GM18498 (cell line): ENCODE results near the gene LRRC4C.
A peak's percentile ranks its signal among the peaks of the same experiment; 100 is the strongest.
"Not testable (repeated sequence)": the region's sequence is repeated elsewhere in the genome, so short reads cannot be mapped to it uniquely, and the experiment has no call there.

Experiments
- ATAC-seq: cut with Tn5 transposase; IDR thresholded peaks from one replicate; pipeline ENCODE4 v1.9.1; 2021; ENCODE audit warnings: mild to moderate bottlenecking, moderate library complexity; ENCODE audit not compliant: unreplicated experiment

The LRRC4C gene

DNA sequence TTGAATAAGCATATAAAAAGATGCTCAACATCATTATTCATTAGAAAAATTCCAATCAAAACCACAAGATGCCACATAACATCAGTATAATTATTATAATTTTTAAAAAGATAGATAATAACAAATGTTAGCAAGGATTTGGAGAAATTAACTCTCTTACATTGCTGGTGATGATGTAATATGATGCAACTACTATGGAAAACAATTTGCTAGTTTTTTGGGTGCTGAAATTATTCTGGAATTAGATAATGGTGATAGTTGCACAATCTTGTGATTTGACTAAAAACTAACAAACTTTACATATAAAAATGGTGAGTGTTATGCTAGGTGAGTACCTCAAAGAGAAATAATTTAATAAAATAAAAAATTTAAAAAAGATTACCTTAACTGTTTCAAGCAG is 412.2 kb downstream of the LRRC4C start:
- ATAC-seq, result no peak

DNA sequence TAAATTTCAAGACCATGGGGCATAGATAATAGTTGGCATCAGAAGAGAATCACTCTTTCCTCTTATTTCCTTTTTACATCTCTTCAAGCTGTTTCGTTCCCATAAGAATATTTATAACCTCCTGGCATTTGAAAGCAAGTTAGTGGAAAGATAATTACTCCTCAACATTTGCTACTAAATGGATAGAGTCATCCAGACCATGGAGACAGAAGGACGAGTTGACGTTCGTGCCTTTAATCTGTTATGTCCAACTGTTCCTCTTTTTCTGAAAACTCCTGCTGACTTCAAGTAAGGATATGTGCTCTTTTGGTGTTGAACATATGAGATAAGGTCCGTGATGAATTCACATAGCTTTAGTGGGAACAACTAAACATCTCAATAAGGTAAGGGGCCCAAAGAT is 414.2 kb downstream of the LRRC4C start:
- ATAC-seq, result no peak

DNA sequence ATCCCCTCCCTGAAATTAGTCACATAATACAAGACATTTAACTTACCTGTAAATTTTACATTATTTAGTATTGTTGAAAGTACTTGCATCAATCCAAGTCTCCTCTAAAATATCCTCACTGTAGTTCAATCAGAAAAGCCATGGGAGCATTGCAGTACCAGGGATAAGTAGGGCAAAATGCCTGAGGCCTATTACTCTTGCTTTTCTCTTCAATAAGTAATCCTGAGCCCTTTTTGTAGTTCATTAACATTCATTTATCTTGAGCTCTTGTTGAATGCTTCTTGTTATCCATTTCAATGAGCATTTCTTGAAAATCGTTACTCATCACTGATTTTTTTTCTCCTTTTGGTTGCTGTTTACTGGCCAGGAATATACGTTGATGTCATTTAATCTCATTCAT is 414.7 kb downstream of the LRRC4C start:
- no peak for ATAC-seq

DNA sequence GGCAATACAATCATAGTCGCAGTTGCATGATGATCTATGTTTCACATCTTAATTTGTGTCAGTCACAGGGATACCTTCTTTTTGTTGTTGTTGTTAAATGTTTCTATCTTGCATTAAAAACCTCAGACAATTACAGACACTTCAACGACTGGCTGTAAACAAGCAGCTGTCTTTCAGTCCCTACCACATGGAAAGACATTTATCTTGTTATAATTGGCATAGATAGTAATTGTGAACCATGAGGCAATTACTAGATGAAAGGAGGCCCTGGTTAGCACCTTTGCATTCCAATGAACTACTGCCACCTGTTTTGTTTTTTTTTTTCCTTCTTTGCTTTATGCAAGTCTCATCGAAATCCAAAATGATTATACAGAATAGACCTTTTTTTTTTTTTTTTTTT is 416.8 kb downstream of the LRRC4C start:
- no peak for ATAC-seq

DNA sequence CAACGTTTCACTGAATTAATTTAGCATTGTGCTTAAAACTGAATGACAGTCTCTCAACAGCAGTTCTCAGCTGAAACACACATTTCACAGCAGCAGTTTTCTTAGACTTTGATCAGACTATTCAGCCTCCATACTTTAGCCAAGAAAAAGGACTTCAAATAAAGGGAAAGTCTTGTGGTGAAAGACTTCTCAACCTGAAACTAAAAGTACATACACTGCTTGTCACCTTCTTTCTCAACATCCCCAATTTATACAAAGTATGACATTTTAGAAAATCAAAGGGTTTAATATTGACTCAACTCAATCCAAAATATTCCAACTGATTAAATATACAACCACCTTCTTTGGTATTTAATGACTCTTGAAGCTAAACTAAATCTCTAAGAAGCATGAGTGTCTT is 419.0 kb downstream of the LRRC4C start:
- ATAC-seq, result peak; percentile 60

DNA sequence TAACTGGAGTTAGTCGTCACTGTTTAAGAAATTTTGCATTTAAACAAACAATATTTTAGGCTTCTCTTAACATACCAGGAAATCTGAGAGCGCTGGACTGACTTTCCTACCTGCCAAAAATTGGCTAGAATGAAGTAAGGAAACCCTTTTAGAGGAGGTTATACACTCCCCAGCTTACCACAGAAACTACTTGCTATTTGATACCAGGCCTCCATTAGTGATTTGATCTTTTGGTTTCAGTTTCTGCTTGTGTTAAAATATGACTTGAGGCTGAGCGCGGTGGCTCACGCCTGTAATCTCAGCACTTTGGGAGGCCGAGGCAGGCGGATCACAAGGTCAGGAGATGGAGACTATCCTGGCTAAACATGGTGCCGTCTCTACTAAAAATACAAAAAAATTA is 419.9 kb downstream of the LRRC4C start:
- no peak for ATAC-seq

DNA sequence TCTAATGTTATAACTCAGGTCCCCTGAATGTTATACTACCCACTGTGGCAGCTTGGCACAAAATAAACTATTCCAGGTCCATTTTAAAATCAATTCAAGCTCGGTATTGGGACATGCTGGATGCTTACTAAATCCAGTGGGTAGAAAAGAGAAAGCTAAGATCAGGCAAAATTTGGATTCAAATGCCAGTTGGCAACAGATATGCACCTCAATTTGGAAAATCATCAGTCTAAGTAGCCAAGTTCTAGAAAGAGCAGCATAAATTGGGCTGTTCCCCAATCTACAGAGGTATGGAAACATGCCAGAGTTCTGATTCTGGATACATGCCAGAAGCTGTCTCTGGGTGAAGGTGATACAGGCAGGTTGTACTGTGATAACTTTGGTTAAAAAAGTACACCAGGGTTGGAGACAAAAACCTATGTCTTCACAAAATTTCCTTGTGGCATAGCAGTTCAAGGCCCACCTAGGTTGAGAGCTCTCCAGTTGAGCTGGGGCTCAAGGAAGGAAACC is 427.8 kb downstream of the LRRC4C start:
- no peak for ATAC-seq

DNA sequence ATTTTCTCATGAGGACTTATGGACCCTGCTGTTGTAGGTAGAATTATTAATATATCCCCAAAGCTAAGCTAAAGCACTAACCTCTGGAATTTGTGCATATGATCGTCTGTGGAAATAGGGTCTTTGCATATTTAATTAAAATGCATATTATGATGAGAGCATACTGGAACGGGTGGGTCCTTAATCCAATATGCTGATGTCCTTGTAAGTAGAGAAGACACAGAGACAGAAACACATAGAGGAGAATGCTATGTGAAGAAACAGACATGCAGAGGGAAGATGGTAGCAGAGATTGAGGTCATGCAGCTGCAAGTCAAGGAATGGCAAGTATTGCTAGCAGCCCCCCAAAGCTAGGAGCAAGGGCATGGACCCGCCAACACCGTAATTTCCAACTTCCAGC is 439.2 kb downstream of the LRRC4C start:
- no peak for ATAC-seq

DNA sequence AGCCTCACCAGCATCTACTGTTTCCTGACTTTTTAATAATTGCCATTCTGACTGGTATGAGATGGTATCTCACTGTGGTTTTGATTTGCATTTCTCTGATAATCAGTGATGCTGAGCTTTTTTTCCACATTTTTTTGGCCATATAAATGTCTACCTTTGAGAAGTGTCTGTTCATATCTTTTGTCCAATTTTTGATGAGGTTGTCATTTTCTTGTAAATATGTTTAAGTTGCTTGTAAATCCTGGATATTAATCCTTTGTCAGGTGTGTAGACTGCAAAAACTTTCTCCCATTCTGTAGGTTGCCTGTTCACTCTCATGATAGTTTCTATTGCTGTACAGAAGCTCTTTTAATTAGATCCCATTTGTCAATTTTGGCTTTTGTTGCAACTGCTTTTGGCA is 439.8 kb downstream of the LRRC4C start:
- ATAC-seq, result not testable (repeated sequence)

DNA sequence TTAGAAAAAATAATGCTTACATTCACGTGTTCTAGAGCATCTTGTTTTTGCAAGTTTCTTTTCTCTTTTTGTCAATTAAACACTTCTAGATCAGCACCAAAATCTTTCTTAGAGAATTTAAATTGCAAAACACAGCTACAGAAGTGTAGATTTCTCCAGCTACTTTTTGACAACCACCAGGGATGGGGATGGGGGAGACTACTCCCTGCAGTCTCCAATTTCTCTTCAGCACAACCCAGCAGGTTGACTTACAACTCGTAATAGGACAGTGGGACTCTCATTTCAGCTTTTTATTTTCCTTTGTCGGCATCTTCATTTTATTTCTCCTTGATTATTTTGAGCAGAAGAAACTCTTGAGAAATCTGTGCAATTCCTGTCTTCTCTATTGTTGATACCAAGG is 441.2 kb downstream of the LRRC4C start:
- no peak for ATAC-seq

DNA sequence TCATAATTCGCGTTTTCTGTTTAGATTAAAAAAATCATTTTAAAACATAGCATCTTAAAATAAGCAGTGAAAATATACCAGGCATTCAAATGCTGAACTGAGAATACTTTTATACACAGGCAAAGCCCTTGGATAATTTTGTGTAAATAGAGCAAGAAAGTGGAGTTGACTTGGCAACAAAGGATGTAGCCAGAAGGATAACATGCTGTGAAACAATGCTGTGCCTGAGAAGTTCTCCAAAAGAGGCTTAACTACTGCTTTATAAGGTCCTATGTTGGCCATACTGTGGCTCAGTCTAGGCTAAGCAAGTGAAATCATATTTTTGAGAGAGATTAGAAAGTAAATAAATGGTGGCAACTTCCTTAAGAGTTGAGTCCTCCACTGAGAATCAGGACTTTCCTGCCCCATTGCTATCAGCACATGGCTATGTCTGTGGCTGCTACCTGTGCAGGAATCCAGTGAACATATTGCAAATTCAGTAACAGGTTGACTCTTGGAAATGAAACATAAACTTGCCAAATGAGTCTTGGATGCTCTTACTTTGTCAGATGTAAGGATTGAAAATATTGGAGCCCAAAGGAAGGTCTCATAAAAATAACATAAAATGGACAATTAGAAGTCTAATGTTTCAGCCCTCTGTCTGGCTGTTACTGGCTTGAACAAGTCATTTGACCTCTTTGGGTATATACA is 448.9 kb downstream of the LRRC4C start:
- ATAC-seq, result no peak

DNA sequence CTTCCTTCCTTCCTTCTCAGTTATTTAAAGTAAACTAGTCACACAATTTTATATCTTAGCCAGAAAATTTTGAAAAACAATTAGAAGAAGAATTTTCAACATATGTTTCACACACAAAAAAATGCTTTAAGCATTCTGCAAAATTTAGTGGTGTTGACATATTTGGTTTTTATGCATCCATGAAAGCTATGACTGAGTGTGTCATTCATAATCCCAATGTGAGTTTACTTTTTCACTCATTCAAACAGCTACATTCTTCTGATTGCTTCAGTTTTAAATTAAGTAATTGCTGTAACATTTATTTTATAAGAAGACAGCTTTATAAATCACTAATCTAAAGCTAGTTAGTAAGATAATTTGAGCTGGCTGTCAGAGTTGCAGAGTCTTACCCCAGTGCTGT is 453.5 kb downstream of the LRRC4C start:
- no peak for ATAC-seq

DNA sequence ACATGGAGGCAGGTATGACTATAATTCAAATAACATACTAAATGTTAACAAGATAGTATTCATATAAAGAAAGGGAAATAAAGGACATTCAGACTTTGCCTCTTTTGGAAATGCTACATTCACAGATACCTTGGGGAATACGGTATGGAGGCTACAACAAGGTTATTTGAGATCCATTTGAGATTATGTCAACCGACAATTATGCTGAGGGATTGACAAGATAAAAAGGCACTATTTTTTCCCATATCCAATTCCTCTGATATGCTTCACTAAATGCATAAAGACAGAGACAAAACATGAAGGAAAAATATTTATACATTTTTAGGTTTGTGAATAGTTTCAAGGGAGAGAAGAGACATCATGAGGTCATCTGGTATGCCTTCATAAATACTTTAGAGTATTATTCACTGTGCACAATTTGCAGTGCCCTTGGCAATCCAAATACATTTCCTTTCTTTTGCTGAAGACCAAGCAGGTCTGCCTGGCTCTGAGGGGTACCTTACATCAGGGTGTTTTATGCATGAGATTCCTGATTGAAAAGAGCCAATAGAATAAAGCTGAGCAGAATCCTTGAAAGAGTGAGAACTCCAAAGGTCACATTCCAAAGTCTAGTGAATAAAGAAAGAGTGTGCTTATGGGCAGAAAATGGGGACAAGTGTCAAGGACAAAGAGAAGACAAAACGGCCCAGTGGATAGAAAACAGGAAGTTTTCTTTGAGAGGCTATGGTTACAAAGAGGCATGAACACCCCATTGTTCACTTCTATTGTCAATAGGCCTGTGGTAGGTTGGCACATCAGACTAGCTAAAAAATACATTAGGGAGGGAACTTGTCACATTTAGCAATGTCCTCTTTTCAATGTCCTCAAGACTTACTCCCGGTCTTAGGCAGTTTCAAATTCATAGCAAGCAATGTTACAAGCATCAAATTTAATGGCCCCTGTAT is 455.8 kb downstream of the LRRC4C start:
- ATAC-seq, result no peak

DNA sequence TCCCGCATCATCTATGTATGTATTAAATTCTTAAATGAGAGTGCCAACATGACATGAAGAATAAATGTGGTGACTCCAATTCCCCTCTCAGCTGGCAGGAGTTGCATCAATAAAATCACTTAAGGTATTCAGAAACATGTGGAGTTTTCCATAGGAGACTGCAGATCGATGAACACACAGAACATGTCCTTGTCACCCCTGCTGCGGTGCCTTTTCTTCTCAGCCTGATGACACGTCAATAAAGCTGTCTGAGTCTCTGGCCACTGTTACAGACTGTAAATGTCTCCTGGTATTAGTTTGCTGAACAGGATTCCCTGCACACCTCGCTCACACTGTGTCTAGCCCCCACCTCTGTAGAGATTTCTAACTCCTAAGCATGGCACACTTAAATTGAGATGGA is 460.5 kb downstream of the LRRC4C start:
- no peak for ATAC-seq

DNA sequence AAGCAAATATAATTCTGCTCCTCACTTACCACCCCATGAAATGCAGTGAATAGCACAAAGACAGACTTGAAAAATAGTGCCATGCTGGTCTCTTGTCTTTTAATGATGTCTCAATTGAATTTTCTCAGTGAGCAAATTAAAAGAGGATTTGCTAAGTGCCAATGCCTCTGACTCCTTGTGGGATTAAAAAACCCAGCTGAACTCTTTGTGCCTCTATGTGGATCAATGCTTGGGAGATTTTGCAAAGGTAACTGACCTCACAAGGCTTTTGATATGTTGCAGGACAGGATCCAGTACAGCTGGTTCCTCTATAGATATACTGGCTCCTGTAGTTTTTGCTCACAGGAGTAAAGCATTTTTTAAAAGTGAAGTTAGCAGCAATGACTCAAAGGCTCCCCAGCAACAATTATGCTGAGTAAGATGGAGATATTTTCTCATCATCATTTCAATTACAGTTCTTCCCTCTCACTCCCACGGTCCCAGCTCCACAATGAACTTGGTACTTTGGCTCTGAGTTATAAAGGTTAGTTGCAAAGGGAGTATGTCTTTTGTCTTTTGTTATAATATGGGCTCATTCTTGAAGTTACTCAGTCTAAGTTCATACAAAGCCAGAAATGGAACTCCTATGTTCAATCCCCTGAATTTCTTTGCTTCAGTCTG is 471.5 kb downstream of the LRRC4C start:
- no peak for ATAC-seq

DNA sequence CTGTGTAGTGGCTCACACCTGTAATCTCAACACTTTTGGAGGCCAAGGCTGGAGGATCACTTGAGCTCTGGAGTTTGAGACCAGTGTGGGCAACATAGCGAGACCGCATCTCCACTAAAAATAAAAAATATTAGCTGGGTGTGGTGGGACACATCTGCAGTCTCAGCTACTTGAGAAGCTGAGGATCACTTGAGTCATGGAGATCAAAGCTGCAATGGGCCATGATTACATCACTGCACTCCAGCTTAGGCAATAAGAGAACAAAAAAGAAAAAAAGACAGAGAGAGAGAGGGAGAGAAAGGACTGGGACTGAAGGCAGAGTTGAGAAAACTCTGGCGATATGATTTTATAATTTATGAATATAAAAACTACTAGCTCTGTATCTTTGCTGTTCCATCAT is 473.1 kb downstream of the LRRC4C start:
- no peak for ATAC-seq

DNA sequence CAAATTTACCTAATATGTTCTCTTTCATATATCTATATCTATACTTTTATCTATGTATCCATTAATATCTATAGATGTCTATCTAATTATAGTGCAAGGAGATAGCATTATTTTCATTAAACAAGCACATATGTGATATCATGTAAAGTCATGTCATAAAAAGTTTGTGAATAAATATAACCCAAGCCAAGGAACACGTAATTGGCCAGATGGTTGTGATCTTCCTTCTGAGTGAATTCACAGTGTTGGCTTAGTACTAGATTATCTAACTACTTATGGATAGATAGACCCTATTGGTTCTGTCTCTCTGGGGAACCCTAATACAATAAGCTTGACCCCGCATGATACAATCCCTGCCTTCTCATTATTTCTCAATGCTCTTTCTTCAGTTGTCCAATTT is 484.4 kb downstream of the LRRC4C start:
- ATAC-seq, result no peak

DNA sequence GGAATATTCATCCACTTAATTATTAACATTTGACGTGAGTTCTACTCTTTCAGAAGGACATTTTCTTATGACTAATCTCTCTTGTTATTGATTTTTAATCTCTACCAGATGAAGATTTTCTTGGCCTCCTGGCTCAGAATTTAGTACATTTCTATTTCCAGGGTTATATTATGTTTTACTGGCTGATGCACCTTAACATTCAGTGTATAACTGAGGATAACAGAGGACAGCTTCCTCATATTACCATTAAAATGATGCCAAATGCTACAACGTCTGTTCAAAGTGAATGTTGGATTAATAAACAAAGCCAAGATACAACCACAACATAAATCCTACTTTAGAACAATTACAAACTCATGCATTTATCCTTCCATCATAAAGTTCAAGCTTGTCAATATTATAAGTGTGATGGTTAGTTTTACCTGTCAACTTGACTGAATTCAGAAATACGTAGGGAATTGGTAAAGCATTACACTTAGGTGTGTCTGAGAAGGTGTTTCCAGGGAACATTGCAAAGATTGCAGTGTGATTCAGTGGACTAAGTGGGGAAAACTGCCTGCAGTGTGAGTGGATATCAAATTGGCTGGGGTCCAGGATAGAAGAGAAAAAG is 485.2 kb downstream of the LRRC4C start:
- ATAC-seq, result no peak

DNA sequence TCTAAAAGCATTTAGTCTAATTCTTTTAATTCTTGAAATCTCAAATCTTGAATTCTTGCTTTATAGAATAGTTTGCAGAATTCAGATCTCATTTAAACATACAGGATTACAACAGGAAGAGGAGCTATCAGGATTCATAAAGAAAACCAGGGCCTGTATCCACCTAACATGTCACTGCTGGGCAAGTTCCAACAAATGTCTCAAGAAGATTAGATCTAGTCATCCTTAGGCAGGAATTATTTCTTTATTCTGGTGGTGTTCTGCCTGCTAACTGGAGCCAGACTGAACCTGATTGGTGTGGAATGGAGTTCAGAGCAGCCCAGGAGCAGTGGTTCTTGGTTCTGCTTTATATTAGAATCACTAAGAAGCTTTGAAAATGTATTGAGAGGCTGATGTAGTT is 500.7 kb downstream of the LRRC4C start:
- no peak for ATAC-seq

DNA sequence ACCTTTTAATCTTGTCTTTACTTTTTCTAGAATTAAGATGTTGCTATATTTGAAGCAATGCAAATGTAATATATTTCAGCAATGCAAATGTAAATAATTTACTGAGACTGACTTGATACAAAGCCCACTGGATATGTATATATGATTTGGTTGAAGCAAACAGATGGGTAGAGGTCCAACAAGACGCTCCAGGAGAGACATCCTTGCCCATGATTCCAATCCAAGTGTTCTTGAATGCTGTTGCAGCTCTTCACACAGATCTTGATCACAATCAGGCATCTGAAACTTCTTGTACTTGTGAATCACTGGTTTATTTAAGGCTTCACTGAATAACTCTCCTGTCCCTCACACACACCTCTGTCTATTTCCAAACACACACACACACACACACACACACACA is 507.0 kb downstream of the LRRC4C start:
- no peak for ATAC-seq

DNA sequence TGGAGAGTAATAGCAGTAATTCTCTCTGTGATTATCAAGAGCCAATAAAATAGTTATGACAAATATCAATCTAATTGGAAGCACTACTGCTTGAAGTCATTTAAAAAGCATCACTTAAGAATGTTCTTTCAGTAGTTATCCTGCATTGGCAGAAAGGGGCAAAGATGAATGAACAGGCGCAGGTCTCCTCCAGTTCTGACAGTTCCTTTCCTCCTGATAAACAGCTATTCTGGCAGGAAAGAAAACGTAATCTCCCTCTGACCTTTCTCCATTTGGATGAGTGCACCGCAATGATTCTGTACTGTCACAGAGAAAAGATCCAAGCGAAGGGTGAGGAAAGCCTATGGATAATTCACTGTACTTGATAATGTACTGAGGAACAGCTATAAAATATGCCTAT is 521.5 kb downstream of the LRRC4C start:
- no peak for ATAC-seq
